Neutrophil (primary cell): ENCODE data around the gene CFAP410.

Experiments used
- H3K27ac ChIP-seq: fragments of 200-600 bp; sonication (generic); 2 replicates; pipeline ENCODE4 v1.5.1; 2016; ENCODE audit warnings: mild to moderate bottlenecking, moderate library complexity
- H3K27me3 ChIP-seq: fragments of 200-600 bp; sonication (generic); 2 replicates; pipeline ENCODE4 v1.6.0; 2016; ENCODE audit warnings: mild to moderate bottlenecking
- H3K36me3 ChIP-seq: fragments of 200-600 bp; sonication (generic); 2 replicates; pipeline ENCODE4 v1.5.1; 2017
- H3K4me1 ChIP-seq, 2 experiments: fragments of 200-600 bp in 1 of 2; sonication (generic) in 1 of 2; 1 replicate in 1 of 2; 2 replicates in 1 of 2; pipeline versions ENCODE4 v1.5.1 to v1.6.1; 2013 to 2016; ENCODE audit warnings: low read depth in 1 of 2, low read length in 1 of 2, mild to moderate bottlenecking in 1 of 2, moderate library complexity in 1 of 2; ENCODE audit not compliant: control insufficient read depth in 1 of 2, insufficient read depth in 1 of 2
- H3K4me3 ChIP-seq, 2 experiments: fragments of 200-600 bp in 1 of 2; sonication (generic) in 1 of 2; 1 replicate in 1 of 2; 2 replicates in 1 of 2; pipeline ENCODE4 v1.5.1; 2013 to 2016; ENCODE audit warnings: low read depth in 1 of 2, low read length in 1 of 2, mild to moderate bottlenecking in 1 of 2, moderate library complexity in 1 of 2
- H3K9me3 ChIP-seq: fragments of 200-600 bp; sonication (generic); 2 replicates; pipeline ENCODE4 v1.5.1; 2016
- CTCF ChIP-seq: fragments of 200-600 bp; sonication (generic); IDR thresholded peaks from 2 replicates; pipeline ENCODE4 v1.5.1; 2016; ENCODE audit warnings: antibody characterized with exemption

Gene CFAP410

GRCh38 chr21:44301141-44301540, 38.0 kb downstream of the CFAP410 start:
- Histone ChIP-seq H3K4me3 (peak overlapping the region; percentile 70 to 88), H3K36me3 (no peaks in the 10 kb centered on the region), H3K9me3 (no peaks in the 10 kb centered on the region), H3K27me3 (peaks cover 30% of the 10 kb centered on the region), H3K27ac (peak overlapping the region; percentile 82), H3K4me1 (peaks cover 39 to 43% of the 10 kb centered on the region in 2 experiments)
- no peak for TF ChIP-seq CTCF

- Histone ChIP-seq H3K27me3 (peaks cover 38% of the 10 kb centered on the region), H3K4me1 (peaks cover 39 to 43% of the 10 kb centered on the region in 2 experiments), H3K4me3 (peak overlapping the region; percentile 70 to 88), H3K36me3 (no peaks in the 10 kb centered on the region), H3K9me3 (no peaks in the 10 kb centered on the region), H3K27ac (peak overlapping the region; percentile 82)
- peak; percentile 14 for TF ChIP-seq CTCF
These were observed 38.8 kb downstream of the CFAP410 start for GRCh38 chr21:44300262-44300959.

GRCh38 chr21:44299458-44300261, 39.5 kb downstream of the CFAP410 start, which contains the start of gene PFKL:
TSS of gene PFKL (plus strand) at chr21:44300053. CDS start at chr21:44300106, 53 bp downstream.
- H3K27ac ChIP-seq, result peak within 1 kb of the TSS; percentile 82
- H3K36me3 ChIP-seq, result no peaks in the 10 kb centered on the region
- H3K4me3 ChIP-seq, result peak within 1 kb of the TSS; percentile 70 to 88
- H3K9me3 ChIP-seq, result no peaks in the 10 kb centered on the region
- H3K27me3 ChIP-seq, result peaks cover 45% of the 10 kb centered on the region
- TF ChIP-seq CTCF, result no peak
- peaks cover 39 to 43% of the 10 kb centered on the region in 2 experiments for H3K4me1 ChIP-seq

- no peak for TF ChIP-seq CTCF
- H3K36me3 ChIP-seq, result no peaks in the 10 kb centered on the region
- H3K9me3 ChIP-seq, result no peaks in the 10 kb centered on the region
- peaks cover 46% of the 10 kb centered on the region for H3K27me3 ChIP-seq
- H3K4me3 ChIP-seq, result peak overlapping the region; percentile 70 to 88
- H3K27ac ChIP-seq, result peak overlapping the region; percentile 82
- peaks cover 39 to 43% of the 10 kb centered on the region in 2 experiments for H3K4me1 ChIP-seq
These were observed 40.1 kb downstream of the CFAP410 start for GRCh38 chr21:44299085-44299457.

GRCh38 chr21:44298301-44298700, 40.9 kb downstream of the CFAP410 start:
- Histone ChIP-seq H3K27me3 (peaks cover 46% of the 10 kb centered on the region), H3K27ac (no peak overlapping the region), H3K4me3 (no peak overlapping the region), H3K36me3 (no peaks in the 10 kb centered on the region), H3K4me1 (peaks cover 39 to 43% of the 10 kb centered on the region in 2 experiments), H3K9me3 (no peaks in the 10 kb centered on the region)
- peak; percentile 15 for TF ChIP-seq CTCF
